ENCODE results near the gene LZTFL1. TPM values are rescaled to one million over a fixed set of nuclear protein-coding genes. Genes with fewer than 3 reads are reported as not detected.

The LZTFL1 gene
- total RNA-seq, 1 donor from 2014 or later: 49.4 TPM

- DNase-seq (ENCODE audit: low read depth): no peak
Measured at GRCh38 chr3:45786801-45787495, 55.0 kb downstream of the LZTFL1 start.

- no peak for DNase-seq (ENCODE audit: low read depth)
Measured at GRCh38 chr3:45785605-45786150, 56.2 kb downstream of the LZTFL1 start.

- no peak for DNase-seq (ENCODE audit: low read depth)
Measured at GRCh38 chr3:45783667-45784066, 58.3 kb downstream of the LZTFL1 start.

- DNase-seq (ENCODE audit: low read depth): no peak
Measured at GRCh38 chr3:45782381-45782780, 59.5 kb downstream of the LZTFL1 start.

- DNase-seq (ENCODE audit: low read depth): no peak
Measured at GRCh38 chr3:45781841-45782240, 60.1 kb downstream of the LZTFL1 start.

GRCh38 chr3:45781271-45781670 lies 60.6 kb downstream of the LZTFL1 start:
- no peak for DNase-seq (ENCODE audit: low read depth)

- no peak for DNase-seq (ENCODE audit: low read depth)
Measured at GRCh38 chr3:45779746-45780735, 61.9 kb downstream of the LZTFL1 start.

- DNase-seq (ENCODE audit: low read depth): no peak
Measured at GRCh38 chr3:45778761-45779201, 63.1 kb downstream of the LZTFL1 start.

- DNase-seq (ENCODE audit: low read depth): no peak
Measured at GRCh38 chr3:45777746-45778386, 64.1 kb downstream of the LZTFL1 start.

- DNase-seq (ENCODE audit: low read depth): no peak
Measured at GRCh38 chr3:45777111-45777745, 64.7 kb downstream of the LZTFL1 start.

- DNase-seq (ENCODE audit: low read depth): no peak
Measured at GRCh38 chr3:45776611-45777010, 65.3 kb downstream of the LZTFL1 start.

- no peak for DNase-seq (ENCODE audit: low read depth)
Measured at GRCh38 chr3:45776301-45776595, 65.7 kb downstream of the LZTFL1 start.

GRCh38 chr3:45775571-45776300 lies 66.2 kb downstream of the LZTFL1 start:
- DNase-seq (ENCODE audit: low read depth): no peak

GRCh38 chr3:45774581-45775521 lies 67.1 kb downstream of the LZTFL1 start:
- no peak for DNase-seq (ENCODE audit: low read depth)

- peak; percentile 9 for DNase-seq (ENCODE audit: low read depth)
Measured at GRCh38 chr3:45773714-45774449, 68.0 kb downstream of the LZTFL1 start.

Measured in renal cortical epithelial cell (primary cell).